Subcutaneous abdominal adipose tissue (tissue), 5 donors: ENCODE results near the gene APOC3.

ENCODE experiments used
- H3K27ac ChIP-seq: one replicate; pipeline ENCODE4 v1.7.0; 2013; ENCODE audit warnings: low read depth, mild to moderate bottlenecking, inconsistent platforms, low read length, moderate library complexity
- H3K27me3 ChIP-seq, 5 donors: one replicate each; pipeline ENCODE4 v1.7.0; 2013; ENCODE audit warnings: low read length in 5 of 5, inconsistent platforms in 1 of 5; ENCODE audit not compliant: control insufficient read depth in 5 of 5, insufficient read depth in 4 of 5
- H3K36me3 ChIP-seq, 5 donors: one replicate each; pipeline ENCODE4 v1.7.0; 2013; ENCODE audit warnings: low read length in 5 of 5; ENCODE audit not compliant: control insufficient read depth in 5 of 5, insufficient read depth in 5 of 5
- H3K4me1 ChIP-seq, 5 donors: one replicate each; pipeline ENCODE4 v1.7.0; 2013; ENCODE audit warnings: low read length in 5 of 5, mild to moderate bottlenecking in 3 of 5, moderate library complexity in 1 of 5; ENCODE audit not compliant: control insufficient read depth in 5 of 5, insufficient read depth in 5 of 5
- H3K4me3 ChIP-seq, 5 donors: one replicate each; pipeline ENCODE4 v1.7.0; 2013; ENCODE audit warnings: low read length in 5 of 5, low read depth in 1 of 5
- H3K9ac ChIP-seq, 5 donors: one replicate each; pipeline ENCODE4 v1.7.0; 2013; ENCODE audit warnings: low read length in 5 of 5, mild to moderate bottlenecking in 4 of 5, moderate library complexity in 3 of 5
- H3K9me3 ChIP-seq, 5 donors: one replicate each; pipeline ENCODE4 v1.7.0; 2013; ENCODE audit warnings: low read length in 5 of 5; ENCODE audit not compliant: control insufficient read depth in 5 of 5
- donor health status: healthy.
- donor health status: healthy.
- donor health status: healthy.
- donor health status: healthy.
- donor health status: healthy.

APOC3 gene

GRCh38 chr11:116882386-116882785, 52.7 kb downstream of the APOC3 start:
- no peaks in the 10 kb centered on the region for H3K9me3 ChIP-seq
- no peaks in the 10 kb centered on the region for H3K27me3 ChIP-seq
- no peak overlapping the region for H3K9ac ChIP-seq
- H3K27ac ChIP-seq: no peak overlapping the region
- H3K4me3 ChIP-seq: no peak overlapping the region
- peaks cover 0 to 8% (median 2%) of the 10 kb centered on the region in 5 donors for H3K36me3 ChIP-seq
- no peaks in the 10 kb centered on the region for H3K4me1 ChIP-seq
